B cell (primary cell): Measurements from ENCODE around the gene RGCC. TPM values are rescaled to one million over a fixed set of nuclear protein-coding genes. Genes with fewer than 3 reads are reported as not detected.

Source experiments
- ATAC-seq: fragments of 200-7000 bp; cut with Tn5 transposase; one replicate; pipeline ENCODE4 v1.10.0; 2021; ENCODE audit warnings: low read depth, mild to moderate bottlenecking, moderate number of reproducible peaks, moderate library complexity
- CTCF ChIA-PET: fragments of 350-600 bp; sonication (Branson Sonifier 250); formaldehyde crosslinking; loops from one replicate; lab custom pipeline; 2021; ENCODE audit warnings: antibody characterized with exemption, inconsistent platforms; lab: Charles Lee
- POLR2A ChIA-PET: fragments of 350-600 bp; sonication (Branson Sonifier 250); formaldehyde crosslinking; loops from one replicate; lab custom pipeline; 2021; ENCODE audit warnings: antibody characterized with exemption; lab: Charles Lee
- DNase-seq: peaks from one replicate; pipeline ENCODE4 v3.0.0; 2013
- H2AFZ ChIP-seq: 2 replicates; pipeline ENCODE4 v1.6.1; 2012; ENCODE audit warnings: mild to moderate bottlenecking, low read depth, low read length; ENCODE audit not compliant: insufficient read depth, poor library complexity, severe bottlenecking
- H3K27ac ChIP-seq, 2 donors: 1 replicate in 1 of 2; 2 replicates in 1 of 2; pipeline ENCODE4 v1.5.1; 2012 to 2013; ENCODE audit warnings: low read length in 2 of 2, mild to moderate bottlenecking in 2 of 2, moderate library complexity in 1 of 2
- H3K27me3 ChIP-seq, 4 experiments: fragments of 200-600 bp in 1 of 4; sonication (generic) in 1 of 4; replicated peaks in 1 of 4; 1 replicate in 2 of 4; 2 replicates in 2 of 4; pipeline versions ENCODE4 v1.6.1 to v1.7.0; 2013 to 2016; ENCODE audit warnings: low read length in 3 of 4, mild to moderate bottlenecking in 2 of 4, mixed read lengths in 1 of 4, moderate library complexity in 1 of 4; ENCODE audit not compliant: insufficient read depth in 4 of 4, control insufficient read depth in 3 of 4; ENCODE audit errors: control extremely low read depth in 1 of 4
- H3K36me3 ChIP-seq, 2 experiments: replicated peaks in 1 of 2; 1 replicate in 1 of 2; 2 replicates in 1 of 2; pipeline versions ENCODE4 v1.6.1 to v1.7.1; 2013; ENCODE audit warnings: low read length in 1 of 2; ENCODE audit not compliant: insufficient read depth in 2 of 2, control insufficient read depth in 1 of 2; ENCODE audit errors: control extremely low read depth in 1 of 2, extremely low read depth in 1 of 2
- H3K4me1 ChIP-seq, 2 donors: fragments of 200-600 bp in 1 of 2; sonication (generic) in 1 of 2; 1 replicate in 1 of 2; 2 replicates in 1 of 2; pipeline versions ENCODE4 v1.5.1 to v1.6.1; 2013 to 2017; ENCODE audit warnings: low read length in 2 of 2; ENCODE audit not compliant: control insufficient read depth in 2 of 2, insufficient read depth in 2 of 2
- H3K4me2 ChIP-seq: replicated peaks from 2 replicates; pipeline ENCODE3; 2012; ENCODE audit warnings: mild to moderate bottlenecking, low read depth, low read length; ENCODE audit not compliant: poor library complexity, severe bottlenecking
- H3K4me3 ChIP-seq, 5 experiments: fragments of 200-600 bp in 1 of 5; sonication (generic) in 1 of 5; 1 replicate in 3 of 5; 2 replicates in 2 of 5; pipeline versions ENCODE4 v1.5.1 to v1.7.0; 2011 to 2016; ENCODE audit warnings: low read length in 4 of 5, mild to moderate bottlenecking in 4 of 5, low read depth in 2 of 5, control low read depth in 1 of 5, moderate library complexity in 1 of 5; ENCODE audit not compliant: insufficient read depth in 1 of 5; ENCODE audit errors: control extremely low read depth in 1 of 5, extremely low read depth in 1 of 5
- H3K79me2 ChIP-seq: fragments of 200-600 bp; sonication (generic); one replicate; pipeline ENCODE4 v1.6.0; 2016; ENCODE audit warnings: low read length; ENCODE audit not compliant: control insufficient read depth, insufficient read depth
- H3K9ac ChIP-seq: fragments of 200-600 bp; sonication (generic); 2 replicates; pipeline ENCODE4 v1.6.1; 2017; ENCODE audit warnings: mild to moderate bottlenecking, low read length, moderate library complexity
- H3K9me3 ChIP-seq, 3 donors: one replicate each; pipeline versions ENCODE4 v1.6.1 to v1.7.1; 2013; ENCODE audit warnings: low read length in 2 of 3; ENCODE audit not compliant: control insufficient read depth in 2 of 3, insufficient read depth in 1 of 3; ENCODE audit errors: control extremely low read depth in 1 of 3
- H4K20me1 ChIP-seq: 2 replicates; pipeline ENCODE4 v1.6.0; 2012; ENCODE audit warnings: mild to moderate bottlenecking, low read length; ENCODE audit not compliant: insufficient read depth, control insufficient read depth, poor library complexity, severe bottlenecking
- H3K27ac Mint-ChIP-seq: one replicate; pipeline ENCODE4 v1.8.0; 2021; ENCODE audit warnings: mixed read lengths
- H3K27me3 Mint-ChIP-seq: one replicate; pipeline ENCODE4 v1.8.0; 2021; ENCODE audit warnings: mixed read lengths
- H3K4me1 Mint-ChIP-seq: one replicate; pipeline ENCODE4 v1.8.0; 2021; ENCODE audit warnings: mixed read lengths
- H3K4me3 Mint-ChIP-seq: one replicate; pipeline ENCODE4 v1.8.0; 2021; ENCODE audit warnings: mixed read lengths
- H3K9me3 Mint-ChIP-seq: one replicate; pipeline ENCODE4 v1.8.0; 2022; ENCODE audit warnings: mixed read lengths; ENCODE audit not compliant: insufficient read depth
- WGBS: methylation state at CpG from one replicate; pipeline ENCODE4 v1.1.5; 2013; ENCODE audit warnings: missing lambda C conversion rate; ENCODE audit not compliant: insufficient coverage; 5-methylcytosine and 5-hydroxymethylcytosine counted together
- intact Hi-C: fragments of 100-400 bp; cut with micrococcal nuclease; formaldehyde crosslinking; loops from one replicate; pipeline ENCODE4 v1.10.0; 2022
- polyA plus RNA-seq: library from polyadenylated mRNA; depleted of rRNA; stranded (reverse); fragments of >200 nt; gene quantifications from 2 replicates; pipeline ENCODE4 v1.2.3, GENCODE V29; 2012
- total RNA-seq, 2 donors: library from RNA; stranded (reverse); fragments of 120-200 nt in 1 of 2; gene quantifications; 1 replicate in 1 of 2; 2 replicates in 1 of 2; pipeline versions ENCODE4 v1.2.3 to v1.2.4, GENCODE V29; 2013 to 2022
- TF ChIP-seq, protein P1 (sequence below): fragments of 200-600 bp; IDR thresholded peaks from one replicate; pipeline ENCODE4 v1.8.0; 2022; ENCODE audit warnings: antibody characterized with exemption, mild to moderate bottlenecking

The RGCC gene
- total and polyA plus RNA-seq, 2 donors (not counting 1 experiment from before 2014, with no cell fraction given), result 8.0 to 16.0 TPM

DNA sequence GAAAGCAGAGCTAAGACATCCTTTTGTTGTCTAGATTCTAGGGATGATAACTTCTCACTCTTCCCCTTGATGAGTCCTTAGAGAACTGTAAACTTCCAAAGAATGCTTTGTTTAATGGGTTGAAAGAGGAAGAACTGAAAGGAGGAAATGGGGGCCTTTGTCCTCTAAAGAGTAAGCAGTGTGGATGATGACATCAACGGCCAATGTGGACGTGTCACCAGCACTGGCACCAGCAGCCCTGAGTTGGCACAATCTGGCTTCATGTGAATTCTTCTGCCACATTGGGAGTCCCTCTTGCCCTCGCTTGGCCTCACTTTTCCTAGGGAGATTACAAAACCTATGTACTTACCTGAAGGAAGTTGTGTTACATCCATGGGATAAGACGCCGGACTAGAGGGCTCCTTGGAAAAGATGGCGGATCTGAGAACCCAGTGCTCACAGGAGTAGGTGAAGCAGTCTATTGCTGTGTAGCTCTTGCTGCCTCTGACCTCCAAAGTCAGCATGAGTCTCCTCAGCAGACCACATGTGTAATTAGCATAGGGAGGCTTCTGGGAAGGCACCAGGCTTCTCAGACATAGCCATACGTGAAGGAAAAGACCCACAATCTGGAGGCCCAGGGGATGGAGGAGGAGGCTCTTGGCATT is 62.8 kb downstream of the RGCC start:
- Histone ChIP-seq H4K20me1 (no peaks in the 10 kb centered on the region), H3K36me3 (no peaks in the 10 kb centered on the region), H3K79me2 (no peaks in the 10 kb centered on the region), H3K27me3 (no peaks in the 10 kb centered on the region), H3K27ac (no peak overlapping the region), H3K4me2 (no peak overlapping the region), H3K4me1 (no peaks in the 10 kb centered on the region), H3K9ac (no peak overlapping the region), H2AFZ (no peak overlapping the region), H3K4me3 (no peak overlapping the region), H3K9me3 (no peaks in the 10 kb centered on the region)
- Mint-ChIP-seq H3K4me3 (no peak overlapping the region), H3K27me3 (no peaks in the 10 kb centered on the region), H3K27ac (no peak overlapping the region), H3K4me1 (no peaks in the 10 kb centered on the region), H3K9me3 (no peaks in the 10 kb centered on the region)
- WGBS, result 78% methylated on average over 4 of the region's 7 CpGs
- intact Hi-C loops, result no loop called here
- POLR2A ChIA-PET, result no interaction called here
- CTCF ChIA-PET, result no interaction called here
- DNase-seq (no peak), ATAC-seq (no peak)
- TF ChIP-seq, protein P1, sequence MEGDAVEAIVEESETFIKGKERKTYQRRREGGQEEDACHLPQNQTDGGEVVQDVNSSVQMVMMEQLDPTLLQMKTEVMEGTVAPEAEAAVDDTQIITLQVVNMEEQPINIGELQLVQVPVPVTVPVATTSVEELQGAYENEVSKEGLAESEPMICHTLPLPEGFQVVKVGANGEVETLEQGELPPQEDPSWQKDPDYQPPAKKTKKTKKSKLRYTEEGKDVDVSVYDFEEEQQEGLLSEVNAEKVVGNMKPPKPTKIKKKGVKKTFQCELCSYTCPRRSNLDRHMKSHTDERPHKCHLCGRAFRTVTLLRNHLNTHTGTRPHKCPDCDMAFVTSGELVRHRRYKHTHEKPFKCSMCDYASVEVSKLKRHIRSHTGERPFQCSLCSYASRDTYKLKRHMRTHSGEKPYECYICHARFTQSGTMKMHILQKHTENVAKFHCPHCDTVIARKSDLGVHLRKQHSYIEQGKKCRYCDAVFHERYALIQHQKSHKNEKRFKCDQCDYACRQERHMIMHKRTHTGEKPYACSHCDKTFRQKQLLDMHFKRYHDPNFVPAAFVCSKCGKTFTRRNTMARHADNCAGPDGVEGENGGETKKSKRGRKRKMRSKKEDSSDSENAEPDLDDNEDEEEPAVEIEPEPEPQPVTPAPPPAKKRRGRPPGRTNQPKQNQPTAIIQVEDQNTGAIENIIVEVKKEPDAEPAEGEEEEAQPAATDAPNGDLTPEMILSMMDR, result no peak

Other genes starting within 250 kb of the RGCC start
- gene MTRF1, start 194.0 kb upstream of the RGCC start, total RNA-seq, result 29.8 and 36.0 TPM in 2 replicates
- gene MTRF1, start 194.0 kb upstream of the RGCC start, polyA plus RNA-seq, result 24.4 and 35.1 TPM in 2 replicates
- gene NAA16, start 146.3 kb upstream of the RGCC start, total RNA-seq, result 32.5 and 33.5 TPM in 2 replicates
- gene NAA16, start 146.3 kb upstream of the RGCC start, polyA plus RNA-seq, result 14.3 and 28.1 TPM in 2 replicates